SK-N-MC (cell line): ENCODE results near the gene SYCP3.

ENCODE experiments used
- DNase-seq: peaks from one replicate; pipeline ENCODE4 v3.0.0-alpha.2; 2011; ENCODE audit warnings: low read depth, low spot score
- H3K27ac ChIP-seq: fragments of 200-600 bp; sonication (generic); 2 replicates; pipeline ENCODE4 v1.5.1; 2016; ENCODE audit warnings: mixed run types
- H3K36me3 ChIP-seq: fragments of 200-600 bp; sonication (generic); 2 replicates; pipeline ENCODE4 v1.6.1; 2017; ENCODE audit warnings: antibody characterized with exemption, low read length, mixed read lengths; ENCODE audit not compliant: insufficient read depth
- H3K4me3 ChIP-seq: fragments of 200-600 bp; sonication (generic); 2 replicates; pipeline ENCODE4 v1.5.1; 2016
- H3K9ac ChIP-seq: fragments of 200-600 bp; sonication (generic); 2 replicates; pipeline ENCODE4 v1.8.0; 2017; ENCODE audit warnings: mixed run types, mixed read lengths; ENCODE audit not compliant: insufficient read length
- H3K9me3 ChIP-seq: fragments of 200-600 bp; sonication (generic); 2 replicates; pipeline ENCODE4 v1.6.1; 2017; ENCODE audit warnings: low read depth, mild to moderate bottlenecking, antibody characterized with exemption, low read length, moderate library complexity, mixed read lengths
- EZH2 ChIP-seq: fragments of 200-600 bp; sonication (generic); IDR thresholded peaks from one replicate; pipeline ENCODE4 v1.6.1; 2017; ENCODE audit warnings: antibody characterized with exemption
- FOXP2 ChIP-seq: optimal IDR thresholded peaks from 2 replicates; pipeline ENCODE3; 2011; ENCODE audit warnings: mild to moderate bottlenecking, moderate library complexity; ENCODE audit not compliant: insufficient read depth; ENCODE audit errors: extremely low read length, control extremely low read depth
- POLR2AphosphoS5 ChIP-seq: IDR thresholded peaks from 2 replicates; pipeline ENCODE4 v1.6.1; 2012; ENCODE audit warnings: mild to moderate bottlenecking, low read depth, low read length, borderline replicate concordance

Gene SYCP3

GRCh38 chr12:101767537-101767936, 28.3 kb upstream of the SYCP3 start:
- no peak overlapping the region for H3K9ac ChIP-seq
- 0 out of 2 replicates have a peak, but pooled peaks cover 4% of the 10 kb centered on the region for H3K36me3 ChIP-seq
- TF ChIP-seq EZH2, result no peak
- TF ChIP-seq FOXP2, result no peak
- no peak for TF ChIP-seq POLR2AphosphoS5
- no peak for DNase-seq
- H3K4me3 ChIP-seq, result no peak overlapping the region
- H3K9me3 ChIP-seq, result no peaks in the 10 kb centered on the region
- no peak overlapping the region for H3K27ac ChIP-seq

- TF ChIP-seq POLR2AphosphoS5 (no peak), FOXP2 (no peak), EZH2 (no peak)
- Histone ChIP-seq H3K9ac (no peak overlapping the region), H3K27ac (no peak overlapping the region), H3K36me3 (peaks cover 8% of the 10 kb centered on the region; the same call in 1 of the 2 replicates), H3K9me3 (no peaks in the 10 kb centered on the region), H3K4me3 (no peak overlapping the region)
- no peak for DNase-seq
Observed at GRCh38 chr12:101764051-101764792, 25.0 kb upstream of the SYCP3 start.

- TF ChIP-seq POLR2AphosphoS5, result no peak
- TF ChIP-seq FOXP2, result no peak
- no peak for TF ChIP-seq EZH2
- Histone ChIP-seq H3K9ac (no peak overlapping the region), H3K27ac (no peak overlapping the region), H3K36me3 (peaks cover 8% of the 10 kb centered on the region), H3K9me3 (no peaks in the 10 kb centered on the region), H3K4me3 (no peak overlapping the region)
- no peak for DNase-seq
Observed at GRCh38 chr12:101763246-101763931, 24.1 kb upstream of the SYCP3 start.

- Histone ChIP-seq H3K4me3 (no peak overlapping the region), H3K36me3 (peaks cover 8% of the 10 kb centered on the region), H3K9me3 (no peaks in the 10 kb centered on the region), H3K27ac (no peak overlapping the region), H3K9ac (no peak overlapping the region)
- no peak for DNase-seq
- TF ChIP-seq POLR2AphosphoS5 (no peak), EZH2 (no peak), FOXP2 (no peak)
Observed at GRCh38 chr12:101761781-101762180, 22.5 kb upstream of the SYCP3 start.

GRCh38 chr12:101761350-101761749, 22.1 kb upstream of the SYCP3 start:
- no peak for DNase-seq

GRCh38 chr12:101759396-101760047, 20.3 kb upstream of the SYCP3 start:
- no peak overlapping the region for H3K4me3 ChIP-seq
- TF ChIP-seq FOXP2, result no peak
- no peak for TF ChIP-seq POLR2AphosphoS5
- TF ChIP-seq EZH2, result no peak
- DNase-seq, result no peak
- no peaks in the 10 kb centered on the region for H3K9me3 ChIP-seq
- H3K9ac ChIP-seq, result no peak overlapping the region
- no peak overlapping the region for H3K27ac ChIP-seq
- H3K36me3 ChIP-seq, result peaks cover 8% of the 10 kb centered on the region

More at GRCh38 chr12:101761350-101761749, 22.1 kb upstream of the SYCP3 start:
- Histone ChIP-seq H3K9ac (no peak overlapping the region), H3K36me3 (peaks cover 8% of the 10 kb centered on the region), H3K27ac (no peak overlapping the region), H3K4me3 (no peak overlapping the region), H3K9me3 (no peaks in the 10 kb centered on the region)
- no peak for TF ChIP-seq EZH2
- TF ChIP-seq POLR2AphosphoS5, result no peak
- no peak for TF ChIP-seq FOXP2

GRCh38 chr12:101750152-101750551, 10.9 kb upstream of the SYCP3 start:
- H3K36me3 ChIP-seq, result peaks cover 24% of the 10 kb centered on the region; the same call in 1 of the 2 replicates
- no peak overlapping the region for H3K9ac ChIP-seq
- no peak for DNase-seq
- TF ChIP-seq FOXP2, result no peak
- TF ChIP-seq POLR2AphosphoS5, result no peak
- TF ChIP-seq EZH2, result no peak
- no peaks in the 10 kb centered on the region for H3K9me3 ChIP-seq
- H3K27ac ChIP-seq, result no peak overlapping the region
- H3K4me3 ChIP-seq, result no peak overlapping the region

- Histone ChIP-seq H3K9me3 (no peaks in the 10 kb centered on the region), H3K27ac (no peak overlapping the region), H3K9ac (no peak overlapping the region), H3K36me3 (peaks cover 24% of the 10 kb centered on the region; the same call in 1 of the 2 replicates), H3K4me3 (no peak overlapping the region)
- no peak for DNase-seq
- no peak for TF ChIP-seq POLR2AphosphoS5
- TF ChIP-seq FOXP2, result no peak
Observed at GRCh38 chr12:101749657-101750056, 10.4 kb upstream of the SYCP3 start.
